CD4-positive, alpha-beta T cell treated with Interleukin-4 for 4 hours (primary cell): ENCODE results near the gene GMPR2.
A peak's percentile ranks its signal among the peaks of the same experiment; 100 is the strongest.
"Not testable (repeated sequence)": the region's sequence is repeated elsewhere in the genome, so short reads cannot be mapped to it uniquely, and the experiment has no call there.

Source experiments
- DNase-seq: peaks from one replicate; pipeline ENCODE4 v3.0.0-alpha.2; 2020

Gene GMPR2

GRCh38 chr14:24232121-24232644 lies 546 bp upstream of the GMPR2 start, which contains the start of gene NEDD8:
NEDD8 (minus strand) TSS chr14:24232367; CDS start chr14:24232267, 100 bp downstream.
- DNase-seq, result peak; percentile 89

DNA sequence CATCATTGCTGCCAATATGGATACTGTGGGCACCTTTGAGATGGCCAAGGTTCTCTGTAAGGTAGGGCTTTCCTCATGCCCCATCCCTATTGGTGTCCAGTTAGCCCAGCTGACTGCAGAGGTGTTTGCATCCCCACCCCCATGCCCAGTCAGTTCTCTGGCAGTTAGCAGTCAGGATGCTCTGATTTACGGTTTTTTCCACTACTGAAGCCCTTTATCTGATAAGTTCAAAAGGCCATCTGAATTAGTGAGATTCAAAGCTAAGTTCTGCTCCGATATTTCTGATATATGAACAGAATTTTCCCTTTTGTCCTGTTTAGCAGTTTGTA lies 773 bp downstream of the GMPR2 start:
- DNase-seq, result no peak

DNA sequence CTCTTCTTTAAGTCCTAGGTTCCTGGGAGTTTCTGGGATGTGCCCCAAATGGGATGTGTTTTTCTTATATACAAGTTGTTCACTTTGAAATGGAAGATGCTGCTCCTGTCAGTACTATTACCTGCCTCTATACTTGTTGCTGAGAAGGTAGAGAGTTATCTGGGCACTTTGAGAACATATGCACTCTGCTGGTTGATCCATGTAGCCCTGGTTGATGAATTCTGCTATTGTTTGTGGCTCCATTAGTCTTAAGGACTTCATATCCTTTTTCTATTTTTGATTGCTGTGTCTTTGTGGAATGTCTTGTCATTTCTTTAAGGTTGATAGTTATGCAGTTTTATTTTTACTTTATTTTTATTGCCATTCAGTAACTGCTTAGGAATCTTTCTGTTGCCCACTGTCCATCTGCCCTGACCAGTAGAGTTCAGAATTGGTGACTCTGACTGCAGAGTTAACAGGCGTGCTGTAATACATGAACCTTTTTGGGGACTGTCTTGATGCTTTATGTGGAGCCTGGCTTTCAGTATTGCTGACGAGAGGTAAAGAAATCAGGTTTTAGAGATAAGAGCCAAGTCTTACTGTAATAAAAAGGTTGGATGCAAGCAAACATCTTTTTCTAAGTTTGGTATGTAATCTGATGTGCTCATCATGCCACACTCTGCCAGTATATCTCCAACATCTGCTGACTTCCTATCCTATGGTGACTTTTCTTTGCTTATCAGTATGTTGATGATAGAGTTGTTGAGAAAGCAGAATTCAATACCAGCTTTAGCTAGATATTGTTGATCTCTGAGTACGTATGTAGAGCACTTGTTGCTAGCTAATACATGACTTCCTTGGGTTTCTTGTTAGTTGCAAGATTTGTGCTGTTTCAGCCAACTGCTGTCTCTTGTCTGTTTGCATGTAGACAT lies 1.6 kb downstream of the GMPR2 start:
- no peak for DNase-seq

DNA sequence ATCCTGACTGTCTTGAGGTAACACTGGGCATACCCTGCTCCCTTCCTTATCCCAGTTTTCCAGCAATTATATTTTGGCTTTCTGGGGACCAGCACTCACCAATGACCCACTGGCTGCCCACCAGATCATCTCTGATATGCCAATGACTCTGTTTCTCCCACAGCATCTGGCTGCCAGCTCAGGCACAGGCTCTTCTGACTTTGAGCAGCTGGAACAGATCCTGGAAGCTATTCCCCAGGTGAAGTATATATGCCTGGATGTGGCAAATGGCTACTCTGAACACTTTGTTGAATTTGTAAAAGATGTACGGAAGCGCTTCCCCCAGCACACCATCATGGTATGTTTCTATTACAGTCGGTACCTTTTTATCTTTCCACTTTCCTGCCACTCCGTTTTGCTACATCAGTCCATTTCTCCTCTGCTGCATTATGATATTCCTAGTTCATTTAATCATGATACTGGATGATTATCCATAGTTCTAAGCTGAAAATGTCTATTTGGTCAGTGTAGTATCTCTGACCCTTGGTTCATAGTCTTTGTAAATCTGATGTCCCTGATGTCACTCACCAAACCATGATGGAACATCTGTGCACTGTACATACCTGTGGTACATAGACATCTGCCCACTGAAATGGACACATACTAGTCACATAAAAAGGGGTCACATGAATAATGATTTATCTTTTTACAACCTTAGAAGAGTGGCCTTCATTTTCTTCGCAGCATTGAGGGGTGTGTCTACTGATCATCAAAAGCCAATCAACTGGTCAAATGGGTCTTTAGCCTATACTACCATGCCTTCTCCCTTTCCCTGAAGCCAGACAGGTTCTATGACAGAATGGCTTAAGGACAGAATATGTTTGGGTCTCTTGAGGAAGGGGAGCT lies 3.3 kb downstream of the GMPR2 start:
- no peak for DNase-seq

DNA sequence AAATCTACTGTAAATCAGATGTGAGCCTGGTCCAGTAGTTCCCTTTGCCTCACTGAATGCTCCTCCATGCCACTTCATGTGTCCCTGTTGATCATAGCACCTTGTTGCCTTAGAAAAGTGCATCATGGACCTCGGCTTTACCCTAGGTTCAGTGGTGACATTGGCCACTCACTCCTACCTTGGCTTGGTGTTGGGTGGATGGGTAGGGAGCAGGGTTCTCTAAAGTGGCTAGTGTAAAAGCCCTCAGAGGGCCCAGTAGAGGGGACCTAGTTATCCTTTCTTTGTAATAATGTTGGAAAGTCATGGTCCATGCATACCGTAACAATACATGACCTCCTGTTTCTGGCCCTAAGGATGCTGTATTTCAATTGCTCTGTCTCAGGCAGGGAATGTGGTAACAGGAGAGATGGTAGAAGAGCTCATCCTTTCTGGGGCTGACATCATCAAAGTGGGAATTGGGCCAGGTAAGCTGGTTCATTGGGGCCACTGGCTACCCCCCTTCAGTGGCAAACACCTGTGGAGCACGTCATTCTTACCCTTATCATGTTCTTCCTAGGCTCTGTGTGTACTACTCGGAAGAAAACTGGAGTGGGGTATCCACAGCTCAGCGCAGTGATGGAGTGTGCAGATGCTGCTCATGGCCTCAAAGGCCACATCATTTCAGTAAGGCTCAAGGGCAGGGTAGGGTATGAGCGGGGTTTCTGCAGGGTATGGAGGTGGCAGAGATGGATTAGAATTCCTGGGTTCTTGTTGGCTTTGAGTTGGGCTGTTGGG lies 4.1 kb downstream of the GMPR2 start:
- DNase-seq, result no peak

DNA sequence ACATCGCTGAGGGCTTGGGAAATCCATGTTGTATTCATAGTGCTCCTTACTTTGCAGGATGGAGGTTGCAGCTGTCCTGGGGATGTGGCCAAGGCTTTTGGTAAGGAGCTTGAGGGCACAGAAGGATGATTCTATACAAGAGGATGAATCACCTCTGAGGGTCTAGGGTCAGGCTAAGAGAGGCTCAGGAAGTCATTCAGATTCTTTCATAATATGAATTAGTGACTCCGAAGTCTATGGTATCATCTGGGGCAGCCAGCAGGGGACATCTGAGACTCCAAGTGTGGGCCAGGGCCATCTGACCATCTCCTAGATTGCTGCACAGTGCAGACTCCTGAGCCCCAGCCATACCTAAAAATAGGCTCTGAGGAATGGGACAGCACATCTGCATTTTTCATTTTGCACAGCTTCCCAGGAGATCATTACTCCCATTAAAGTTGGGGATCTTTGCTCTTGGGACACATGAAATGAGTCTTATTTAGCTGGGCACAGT lies 4.8 kb downstream of the GMPR2 start:
- DNase-seq, result no peak

- no peak for DNase-seq
These were observed 5.4 kb downstream of the GMPR2 start for GRCh38 chr14:24238123-24238522.

- no peak for DNase-seq
These were observed 5.9 kb downstream of the GMPR2 start for GRCh38 chr14:24238527-24239037.

DNA sequence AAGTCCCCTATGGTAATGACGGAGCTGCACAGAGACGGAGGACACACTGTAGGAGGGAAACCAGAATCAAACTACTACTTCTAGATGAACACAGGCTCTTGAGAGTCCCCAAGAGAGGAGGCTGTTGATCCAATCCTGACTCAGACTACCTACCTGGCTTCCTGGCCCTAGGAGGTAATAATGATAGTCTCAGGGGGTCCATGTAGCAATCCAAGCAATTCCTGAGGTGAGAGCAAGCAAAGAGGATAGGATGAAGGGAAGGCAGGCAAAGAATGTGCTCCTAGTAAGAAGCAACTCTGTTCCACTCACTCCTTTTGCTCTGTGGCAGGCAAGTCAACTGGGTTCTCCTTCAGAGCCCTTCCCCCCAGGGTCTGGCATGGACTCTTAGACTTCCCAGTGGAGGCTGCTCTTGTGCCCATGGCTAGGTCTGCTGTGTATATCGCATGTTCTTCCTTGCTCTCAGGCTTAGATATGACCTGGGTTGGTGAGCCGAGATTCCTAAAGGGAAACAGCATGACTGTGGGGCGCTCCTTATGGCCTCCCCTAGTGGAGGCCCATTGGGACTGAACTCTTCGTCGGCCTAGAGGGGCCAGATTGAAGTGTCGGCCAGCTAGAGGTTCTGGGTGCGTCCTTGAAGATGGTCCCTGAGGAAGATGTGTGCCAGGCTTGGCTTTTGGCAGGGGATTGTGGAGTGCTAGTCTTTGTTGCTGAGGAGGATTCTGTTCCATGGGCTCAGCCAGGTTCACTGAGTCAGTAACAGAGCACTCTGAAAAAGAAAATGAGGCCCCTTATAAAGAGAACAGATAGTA lies 7.6 kb downstream of the GMPR2 start:
- no peak for DNase-seq

DNA sequence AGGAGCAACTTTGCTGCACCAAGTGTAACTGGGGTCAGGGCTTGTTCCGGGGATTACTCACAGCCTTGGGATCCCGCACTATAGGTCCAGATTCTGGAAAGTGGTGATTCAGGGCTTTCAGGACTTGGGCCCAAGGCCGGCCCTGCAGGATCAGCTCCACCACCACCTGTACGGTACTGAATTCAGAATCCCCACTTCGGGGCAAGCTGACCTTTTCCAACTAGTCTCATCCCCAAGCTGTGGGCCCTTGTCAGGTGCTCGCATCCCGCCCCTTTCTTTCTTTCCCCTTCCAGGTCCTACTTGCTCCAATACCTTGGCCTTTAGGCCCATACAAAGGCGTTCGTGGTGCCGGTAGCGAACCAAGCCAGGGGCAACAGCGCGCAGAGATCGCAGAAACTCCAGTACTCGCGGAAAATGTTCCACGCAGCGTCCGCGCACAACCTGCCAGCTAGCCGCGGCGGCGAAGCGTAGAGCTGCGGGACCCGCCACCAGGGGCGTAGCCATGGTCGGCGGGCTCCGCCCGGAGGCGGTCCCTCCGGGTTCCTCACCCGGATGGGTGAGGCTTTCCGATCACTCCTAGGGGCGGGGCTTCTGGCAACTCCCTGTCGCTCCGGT lies 9.2 kb downstream of the GMPR2 start:
- peak; percentile 91 for DNase-seq

DNA sequence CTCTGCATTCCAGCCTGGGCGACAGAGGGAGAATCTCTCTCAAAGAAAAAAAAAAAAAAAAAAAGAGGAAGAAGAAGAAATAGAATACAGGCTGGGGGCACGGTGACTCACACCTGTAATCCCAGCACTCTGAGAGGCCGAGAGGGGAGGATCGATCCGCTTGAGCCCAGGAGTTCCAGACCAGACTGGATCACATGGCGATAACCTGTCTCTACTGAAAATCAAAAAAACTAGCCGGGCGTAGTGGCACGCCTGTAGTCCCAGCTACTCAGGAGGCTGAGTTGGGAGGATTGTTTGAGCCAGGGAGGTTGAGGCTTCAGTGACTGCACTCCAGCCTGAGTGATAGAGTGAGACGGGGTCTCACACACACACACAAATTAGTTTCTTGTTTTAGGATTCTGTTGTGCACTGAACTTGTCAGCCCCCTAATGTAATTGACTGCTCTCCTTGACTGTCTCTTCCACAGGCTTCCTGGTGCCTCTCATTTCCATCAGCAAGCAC lies 10.7 kb downstream of the GMPR2 start:
- DNase-seq, result no peak

DNA sequence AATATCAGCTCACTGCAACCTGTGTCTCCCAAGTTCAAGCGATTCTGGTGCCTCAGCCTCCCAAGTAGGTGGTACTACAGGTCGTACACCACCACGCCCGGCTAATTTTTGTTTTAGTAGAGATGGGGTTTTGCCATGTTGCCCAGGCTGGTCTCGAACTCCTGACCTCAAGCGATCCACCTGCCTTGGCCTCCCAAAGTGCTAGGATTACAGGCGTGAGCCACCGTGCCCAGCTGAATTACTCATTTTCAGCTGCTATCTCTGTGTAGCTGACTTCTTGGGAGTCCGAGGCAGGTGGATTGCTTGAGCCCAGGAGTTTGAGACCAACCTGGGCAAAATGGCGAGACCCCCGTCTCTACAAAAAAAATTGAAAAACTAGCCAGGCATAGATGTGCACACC lies 12.6 kb downstream of the GMPR2 start:
- DNase-seq, result not testable (repeated sequence)

DNA sequence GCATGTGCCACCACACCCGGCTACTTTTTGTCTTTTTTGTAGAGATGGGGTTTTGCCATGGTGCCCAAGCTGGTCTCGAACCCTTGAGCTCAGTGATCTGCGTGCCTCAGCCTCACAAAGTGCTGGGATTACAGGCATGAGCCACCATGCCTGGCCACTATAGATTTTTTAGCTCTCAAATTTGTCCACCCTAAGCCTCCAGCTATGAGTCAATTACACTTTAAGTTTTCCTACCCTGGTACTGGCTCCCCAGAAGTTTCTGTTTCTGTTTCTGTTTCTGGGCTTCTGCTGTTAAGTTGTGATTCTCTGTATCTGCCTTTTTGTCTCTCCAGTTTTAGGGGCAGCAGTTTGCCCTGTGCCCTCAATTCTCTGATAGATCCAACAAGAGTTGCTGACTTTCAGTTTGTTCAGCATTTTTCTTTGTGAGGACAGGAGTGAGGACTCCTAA lies 14.1 kb downstream of the GMPR2 start:
- peak; percentile 75 for DNase-seq

DNA sequence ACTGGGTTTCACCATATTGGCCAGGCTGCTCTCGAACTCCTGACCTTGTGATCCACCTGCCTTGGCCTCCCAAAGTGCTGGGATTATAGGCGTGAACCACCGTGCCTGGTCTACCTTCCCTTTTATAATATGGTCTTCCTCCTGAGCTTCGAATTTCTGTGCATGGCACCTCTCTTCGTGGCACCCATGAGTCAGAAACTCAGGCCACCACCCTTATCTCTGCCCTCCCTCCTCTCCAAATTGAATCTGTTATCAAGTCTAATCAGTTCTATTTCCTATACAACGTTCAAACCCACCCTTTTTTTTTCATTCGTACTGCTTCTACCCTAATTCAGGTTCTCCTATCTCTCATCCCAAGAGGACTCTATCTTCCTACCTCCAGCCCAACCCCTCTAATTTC lies 14.7 kb downstream of the GMPR2 start:
- DNase-seq, result peak; percentile 15

DNA sequence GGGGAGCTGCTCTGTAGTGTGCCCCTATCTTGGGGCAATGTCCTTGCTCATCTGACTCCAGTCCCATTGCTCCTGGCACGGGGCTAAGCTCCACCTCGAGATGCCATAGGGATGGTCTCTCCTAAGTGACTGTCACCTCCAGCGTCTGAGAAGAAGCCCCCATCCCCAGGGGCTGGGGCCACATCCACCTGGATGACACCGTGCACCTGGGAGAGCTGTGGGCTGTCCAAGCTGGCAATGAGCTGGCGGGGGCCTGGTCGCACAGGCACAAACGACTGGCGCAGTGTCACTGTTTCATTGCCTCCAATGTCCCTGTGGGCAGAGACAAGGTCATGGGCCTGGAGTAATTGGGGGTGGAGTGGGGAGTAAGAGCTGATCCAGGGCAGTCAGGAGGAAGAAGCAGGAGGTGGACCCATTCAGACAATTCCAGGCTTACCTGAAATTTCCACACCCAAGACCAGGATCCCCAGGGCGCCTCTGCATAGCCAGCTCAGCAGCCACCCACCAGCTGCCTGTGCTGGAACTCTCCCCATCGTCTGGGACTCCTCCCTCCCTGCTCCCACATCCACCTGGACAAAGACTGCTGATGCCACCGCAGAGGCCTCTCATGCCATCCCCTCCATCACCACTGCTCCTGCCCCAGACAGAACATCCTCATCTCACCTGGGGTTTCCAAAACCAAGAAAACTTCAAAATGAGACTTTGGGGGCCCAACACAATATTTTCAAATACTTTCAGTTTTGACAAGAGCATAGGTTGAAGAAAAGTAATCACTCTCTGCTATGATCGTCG lies 16.7 kb downstream of the GMPR2 start:
- no peak for DNase-seq

GRCh38 chr14:24250354-24250753 lies 17.6 kb downstream of the GMPR2 start:
- no peak for DNase-seq

DNA sequence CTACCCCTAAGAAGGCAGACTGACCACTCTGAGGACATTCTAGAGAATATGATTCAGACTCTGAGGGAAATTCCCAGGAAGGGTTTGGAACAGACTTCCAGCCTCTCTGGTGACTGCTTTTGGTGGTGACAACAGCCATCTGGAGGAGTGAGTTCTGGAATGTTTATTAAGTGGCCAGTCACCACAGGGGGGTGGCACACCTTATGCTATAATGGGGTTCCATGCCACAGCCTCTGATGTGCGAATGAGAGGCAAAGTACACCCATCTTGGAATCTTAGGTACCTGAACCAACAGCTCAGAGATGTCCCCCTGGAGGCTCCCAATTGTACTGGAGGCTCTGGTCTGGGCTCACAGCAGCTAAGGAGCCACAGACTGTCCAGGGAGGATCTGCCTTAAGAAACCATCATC lies 19.2 kb downstream of the GMPR2 start:
- no peak for DNase-seq

- DNase-seq, result no peak
These were observed 19.8 kb downstream of the GMPR2 start for GRCh38 chr14:24252289-24253124.

DNA sequence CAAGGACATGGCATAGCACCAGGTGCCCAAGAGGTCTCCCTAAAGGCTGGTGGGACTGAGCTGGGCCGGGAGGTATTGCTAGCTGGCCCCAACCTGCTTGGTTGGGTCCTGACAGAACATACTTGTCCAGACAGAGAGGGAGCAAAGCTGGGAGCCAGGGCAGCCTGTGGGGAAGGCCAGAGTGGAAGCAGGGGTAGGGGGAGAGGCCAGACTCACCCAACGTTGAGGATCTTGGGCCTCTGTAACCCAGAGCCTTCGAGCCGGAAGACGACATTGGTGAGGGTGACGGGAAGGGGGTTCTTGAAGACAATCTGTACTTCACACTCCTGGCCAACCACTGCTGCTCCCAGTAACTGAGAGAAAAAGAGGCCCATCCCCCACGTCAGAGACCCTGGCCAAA lies 21.2 kb downstream of the GMPR2 start:
- no peak for DNase-seq
